H1 (cell line): ENCODE measurements around the gene TMEM222. TPM values are rescaled to one million over a fixed set of nuclear protein-coding genes. Genes with fewer than 3 reads are reported as not detected.

Source experiments
- CTCF ChIA-PET: fragments of 300-600 bp; sonication (Branson Sonifier 250); formaldehyde crosslinking; loops from one replicate; lab custom pipeline; 2021; ENCODE audit not compliant: partially characterized antibody; lab: Charles Lee
- POLR2A ChIA-PET: fragments of 300-600 bp; sonication (Branson Sonifier 250); formaldehyde crosslinking; loops from one replicate; lab custom pipeline; 2021; ENCODE audit warnings: inconsistent platforms; ENCODE audit not compliant: partially characterized antibody; lab: Charles Lee
- DNase-seq, 2 experiments: peaks; one replicate each; pipeline versions ENCODE4 v3.0.0 to v3.0.0-alpha.2; 2010 to 2022; ENCODE audit warnings: low spot score in 2 of 2, low read depth in 1 of 2, mixed read lengths in 1 of 2
- FAIRE-seq: peaks from 2 replicates; lab custom pipeline; 2011; peaks lifted over from hg19 to GRCh38; lab: Jason Lieb, UNC
- H2AFZ ChIP-seq: 2 replicates; pipeline ENCODE4 v1.8.1; 2012; ENCODE audit warnings: low read length, inconsistent platforms
- H2AK5ac ChIP-seq: 2 replicates; pipeline ENCODE4 v1.6.1; 2013; ENCODE audit warnings: low read depth, low read length
- H2BK120ac ChIP-seq: replicated peaks from 2 replicates; pipeline ENCODE3; 2013; ENCODE audit warnings: low read depth, low read length, inconsistent platforms
- H2BK12ac ChIP-seq: 2 replicates; pipeline ENCODE4 v1.6.1; 2013; ENCODE audit warnings: low read depth, low read length
- H2BK15ac ChIP-seq: 2 replicates; pipeline ENCODE4 v1.6.1; 2013; ENCODE audit warnings: low read length
- H2BK20ac ChIP-seq: 2 replicates; pipeline ENCODE4 v1.6.1; 2013; ENCODE audit warnings: low read length
- H2BK5ac ChIP-seq: 2 replicates; pipeline ENCODE4 v1.6.1; 2013; ENCODE audit warnings: low read depth, low read length
- H3K14ac ChIP-seq: 2 replicates; pipeline ENCODE4 v1.6.1; 2013; ENCODE audit warnings: inconsistent platforms; ENCODE audit not compliant: insufficient read length
- H3K18ac ChIP-seq: 2 replicates; pipeline ENCODE4 v1.6.1; 2013; ENCODE audit warnings: low read length; ENCODE audit errors: extremely low read depth
- H3K23ac ChIP-seq: 2 replicates; pipeline ENCODE4 v1.6.1; 2013; ENCODE audit warnings: inconsistent platforms; ENCODE audit not compliant: insufficient read length
- H3K23me2 ChIP-seq: 2 replicates; pipeline ENCODE4 v1.6.1; 2013; ENCODE audit warnings: low read depth, low read length
- H3K27ac ChIP-seq: 2 replicates; pipeline ENCODE4 v1.6.1; 2011; ENCODE audit warnings: low read depth, low read length, inconsistent platforms
- H3K27me3 ChIP-seq, 4 experiments: replicated peaks in 1 of 4; 1 replicate in 1 of 4; 2 replicates in 3 of 4; pipeline versions ENCODE4 v1.6.1 to v1.8.1; 2011 to 2013; ENCODE audit warnings: low read length in 3 of 4, mild to moderate bottlenecking in 3 of 4, inconsistent platforms in 2 of 4, mixed read lengths in 2 of 4, moderate library complexity in 1 of 4; ENCODE audit not compliant: control insufficient read depth in 3 of 4, insufficient read depth in 3 of 4; ENCODE audit errors: extremely low read depth in 1 of 4
- H3K36me3 ChIP-seq, 4 experiments: 2 replicates each; pipeline versions ENCODE4 v1.6.1 to v1.8.1; 2011 to 2013; ENCODE audit warnings: mild to moderate bottlenecking in 4 of 4, low read length in 3 of 4, moderate library complexity in 2 of 4, control low read depth in 1 of 4, inconsistent platforms in 1 of 4; ENCODE audit not compliant: insufficient read depth in 4 of 4, control insufficient read depth in 2 of 4
- H3K4ac ChIP-seq: replicated peaks from 2 replicates; pipeline ENCODE3; 2013; ENCODE audit warnings: low read length, low read depth, mixed read lengths, inconsistent platforms; ENCODE audit not compliant: insufficient read length
- H3K4me1 ChIP-seq, 4 experiments: replicated peaks in 1 of 4; 1 replicate in 1 of 4; 2 replicates in 3 of 4; pipeline versions ENCODE4 v1.6.1 to v1.8.1; 2011 to 2013; ENCODE audit warnings: low read length in 3 of 4, inconsistent platforms in 2 of 4, mixed read lengths in 1 of 4; ENCODE audit not compliant: insufficient read depth in 4 of 4, control insufficient read depth in 3 of 4
- H3K4me2 ChIP-seq, 2 experiments: 2 replicates each; pipeline versions ENCODE4 v1.6.1 to v1.8.1; 2011 to 2013; ENCODE audit warnings: low read depth in 2 of 2, low read length in 2 of 2, control low read depth in 1 of 2, inconsistent platforms in 1 of 2, mild to moderate bottlenecking in 1 of 2; ENCODE audit not compliant: insufficient read depth in 1 of 2
- H3K4me3 ChIP-seq, 4 experiments: fragments of 200-600, 300-600 bp in 1 of 4; sonication (generic), shearing (Covaris generic), sonication (Bioruptor Twin) in 1 of 4; 2 replicates each; pipeline versions ENCODE4 v1.5.1 to v1.8.1; 2011 to 2016; ENCODE audit warnings: low read length in 4 of 4, low read depth in 3 of 4, control low read depth in 2 of 4, inconsistent platforms in 2 of 4, mild to moderate bottlenecking in 2 of 4, mixed read lengths in 1 of 4, moderate library complexity in 1 of 4; ENCODE audit not compliant: insufficient read depth in 2 of 4; ENCODE audit errors: extremely low read depth in 1 of 4
- H3K56ac ChIP-seq: replicated peaks from 2 replicates; pipeline ENCODE3; 2013; ENCODE audit warnings: low read depth, mild to moderate bottlenecking, mixed read lengths, low read length, inconsistent platforms; ENCODE audit not compliant: insufficient read length
- H3K79me1 ChIP-seq: 2 replicates; pipeline ENCODE4 v1.6.1; 2013; ENCODE audit warnings: low read depth, low read length, control low read depth
- H3K79me2 ChIP-seq, 2 experiments: 2 replicates each; pipeline versions ENCODE4 v1.6.1 to v1.8.1; 2012 to 2013; ENCODE audit warnings: low read length in 2 of 2, mild to moderate bottlenecking in 2 of 2, inconsistent platforms in 1 of 2; ENCODE audit not compliant: insufficient read depth in 2 of 2, control insufficient read depth in 1 of 2
- H3K9ac ChIP-seq, 4 experiments: replicated peaks in 1 of 4; 1 replicate in 1 of 4; 2 replicates in 3 of 4; pipeline versions ENCODE4 v1.6.1 to v1.8.1; 2011 to 2013; ENCODE audit warnings: low read depth in 3 of 4, low read length in 3 of 4, control low read depth in 2 of 4, mild to moderate bottlenecking in 2 of 4, moderate library complexity in 2 of 4, inconsistent platforms in 1 of 4; ENCODE audit errors: extremely low read depth in 1 of 4
- H3K9me3 ChIP-seq, 2 experiments: 2 replicates each; pipeline versions ENCODE4 v1.6.1 to v1.8.1; 2012 to 2013; ENCODE audit warnings: mild to moderate bottlenecking in 2 of 2, moderate library complexity in 2 of 2, control low read depth in 1 of 2, inconsistent platforms in 1 of 2, low read depth in 1 of 2, low read length in 1 of 2, mixed read lengths in 1 of 2; ENCODE audit not compliant: insufficient read depth in 2 of 2
- H4K20me1 ChIP-seq, 2 experiments: replicated peaks in 1 of 2; 2 replicates each; pipeline versions ENCODE3 to v1.8.1; 2011 to 2013; ENCODE audit warnings: inconsistent platforms in 2 of 2, low read length in 2 of 2, mild to moderate bottlenecking in 1 of 2; ENCODE audit not compliant: insufficient read depth in 2 of 2, control insufficient read depth in 1 of 2
- H4K5ac ChIP-seq: 2 replicates; pipeline ENCODE4 v1.6.1; 2013; ENCODE audit warnings: low read length, low read depth, mixed read lengths, inconsistent platforms; ENCODE audit not compliant: insufficient read length
- H4K8ac ChIP-seq: 2 replicates; pipeline ENCODE4 v1.8.0; 2013; ENCODE audit warnings: mild to moderate bottlenecking, moderate library complexity, low read length, inconsistent platforms; ENCODE audit not compliant: insufficient read depth; ENCODE audit errors: extremely low read depth
- H4K91ac ChIP-seq: replicated peaks from 2 replicates; pipeline ENCODE3; 2013; ENCODE audit warnings: low read length, mixed read lengths, inconsistent platforms; ENCODE audit not compliant: insufficient read length
- GABPA ChIP-seq: IDR thresholded peaks from 2 replicates; pipeline ENCODE4 v1.6.1; 2011; ENCODE audit warnings: mild to moderate bottlenecking, low read length, moderate library complexity, borderline replicate concordance; ENCODE audit not compliant: insufficient read depth
- RAD21 ChIP-seq, 2 experiments: IDR thresholded peaks in 1 of 2; conservative IDR thresholded peaks in 1 of 2; 2 replicates each; pipeline ENCODE4 v1.6.1; 2011; ENCODE audit warnings: low read depth in 2 of 2, low read length in 2 of 2, improper control_type of control experiment in 1 of 2, inconsistent platforms in 1 of 2, mild to moderate bottlenecking in 1 of 2, moderate library complexity in 1 of 2
- WGBS, 2 experiments: shearing (Covaris generic) in 1 of 2; methylation state at CpG; one replicate each; pipeline versions ENCODE4 v1.1.6 to v1.1.7; 2013 to 2015; ENCODE audit warnings: low lambda C conversion rate in 2 of 2, mixed read lengths in 2 of 2, inconsistent platforms in 1 of 2, low coverage in 1 of 2, missing lambda C conversion rate in 1 of 2; ENCODE audit not compliant: insufficient replicate concordance in 2 of 2, insufficient coverage in 1 of 2, insufficient read length in 1 of 2; ENCODE audit errors: extremely low coverage in 1 of 2, missing lambda C conversion rate in 1 of 2; 5-methylcytosine and 5-hydroxymethylcytosine counted together
- polyA plus RNA-seq, 7 experiments: library from polyadenylated mRNA; depleted of rRNA in 3 of 7; stranded (reverse) in 5 of 7; unstranded in 2 of 7; fragments of >200 nt in 5 of 7; fragments of 200-250 nt in 2 of 7; gene quantifications; 1 replicate in 5 of 7; 2 replicates in 1 of 7; 4 replicates in 1 of 7; pipeline versions ENCODE4 v1.2.1 to v1.2.3, GENCODE V29; 2011 to 2013; ENCODE audit warnings: missing spikeins in 2 of 7, mixed read lengths in 2 of 7
- total RNA-seq: library from RNA; stranded (reverse); fragmentation: NEBNext Ultra II Directional; extraction: Animal tissue kit (Norgen Biotek cat#: 25700); gene quantifications from 2 replicates; pipeline ENCODE4 v1.2.1, GENCODE V29; 2021
- TF ChIP-seq, protein P1 (sequence below), 3 experiments: IDR thresholded peaks; 1 replicate in 2 of 3; 2 replicates in 1 of 3; pipeline versions ENCODE4 v1.5.1 to v1.6.1; 2011; ENCODE audit warnings: low read length in 3 of 3, mild to moderate bottlenecking in 3 of 3, inconsistent platforms in 2 of 3, low read depth in 1 of 3, moderate library complexity in 1 of 3; ENCODE audit not compliant: insufficient read depth in 1 of 3; ENCODE audit errors: control extremely low read depth in 1 of 3

Gene TMEM222
- total and polyA plus RNA-seq, 2 of the 8 experiments (the other 6 are each of a cell fraction or from before 2014, with no cell fraction given) = 27.0 to 51.8 TPM

DNA sequence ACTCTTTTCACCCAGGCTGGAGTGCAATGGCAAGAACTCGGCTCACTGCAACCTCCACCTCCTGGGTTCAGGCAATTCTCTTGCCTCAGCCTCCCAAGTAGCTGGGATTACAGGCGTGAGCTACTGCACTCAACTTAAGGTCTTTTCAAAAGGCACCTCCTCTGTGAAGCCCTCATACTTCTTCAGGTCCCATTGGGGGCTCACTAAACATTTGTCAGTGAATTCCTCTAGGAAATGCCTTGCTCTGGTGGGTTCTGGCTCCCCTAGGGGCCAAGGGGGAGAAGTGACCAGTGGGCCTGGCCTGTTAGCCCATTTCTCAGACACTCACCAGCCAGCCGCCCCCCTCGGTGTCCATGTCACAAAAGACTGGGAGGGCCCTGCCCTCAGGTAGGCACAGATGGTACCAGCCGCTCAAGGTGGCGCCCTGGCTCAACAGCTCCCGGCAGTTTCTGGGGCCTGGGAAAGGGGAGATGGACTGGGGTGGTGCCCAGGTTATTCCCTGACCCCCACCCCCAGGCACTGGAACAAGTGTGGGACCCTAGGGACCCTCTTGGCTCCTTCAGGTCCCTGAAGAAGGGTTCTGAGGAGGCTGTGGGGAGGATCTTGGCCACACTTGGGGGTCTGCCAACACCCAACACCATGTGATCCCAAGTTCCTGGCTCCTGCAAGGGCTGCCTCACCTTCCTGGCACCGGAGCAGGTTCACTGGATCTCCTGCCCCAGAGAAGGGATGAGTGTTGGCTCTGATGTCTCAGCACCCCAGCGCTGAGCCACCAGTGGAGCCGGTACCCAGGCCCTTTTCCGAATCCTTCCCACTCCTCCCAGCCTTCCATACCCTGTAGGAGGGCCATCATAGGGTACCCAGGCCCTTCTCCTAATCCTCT is 51.1 kb downstream of the TMEM222 start:
- ChIA-PET CTCF (interaction anchor here (0.7 to 28.8 kb wide), 15 partner anchors 10 to 363 kb away, joined by 3 to 625 read pairs (median 5); partner anchors contain the start of genes CD164L2, FCN3 and GPR3), POLR2A (interaction anchor here (1.0 to 5.0 kb wide), 2 partner anchors 9 to 18 kb away, joined by 3 to 14 read pairs; partner anchors contain the start of gene CD164L2)
- Histone ChIP-seq H3K18ac (no peak overlapping the region), H3K4ac (no peak overlapping the region), H2BK20ac (no peak overlapping the region), H3K79me2 (no peaks in the 10 kb centered on the region), H2AK5ac (no peak overlapping the region), H2BK12ac (no peak overlapping the region), H4K8ac (peak overlapping the region; percentile 65; the same call in 1 of the 2 replicates), H2BK5ac (no peak overlapping the region), H2BK120ac (no peak overlapping the region), H3K9ac (no peak overlapping the region), H3K4me3 (no peak overlapping the region), H3K23ac (no peak overlapping the region), H3K9me3 (no peaks in the 10 kb centered on the region), H4K20me1 (no peaks in the 10 kb centered on the region), H3K79me1 (no peaks in the 10 kb centered on the region), H2BK15ac (no peak overlapping the region; the same call in 1 of the 2 replicates), H3K56ac (no peak overlapping the region), H4K91ac (no peak overlapping the region), H2AFZ (no peak overlapping the region), H3K23me2 (no peaks in the 10 kb centered on the region), H3K14ac (no peak overlapping the region), H3K36me3 (no peaks in the 10 kb centered on the region), H3K27me3 (no peaks in the 10 kb centered on the region), H3K4me1 (peaks cover 0 to 3% (median 0%) of the 10 kb centered on the region in 4 experiments; a peak in 1 of 7 replicates), H4K5ac (no peak overlapping the region), H3K27ac (no peak overlapping the region), H3K4me2 (no peak overlapping the region)
- FAIRE-seq (no peak), DNase-seq (peak in 1 of 2 experiments; percentile 64)
- TF ChIP-seq GABPA (no peak), RAD21 (IDR thresholded peaks at IDR 0.05 in 1 of 2, conservative IDR thresholded peaks at IDR 0.05 in 1 of 2; ENCODE audit: low read depth in 2 of 2, low read length in 2 of 2) (peak; percentile 41 to 57; a peak in 3 of 4 replicates)
- TF ChIP-seq, protein P1, sequence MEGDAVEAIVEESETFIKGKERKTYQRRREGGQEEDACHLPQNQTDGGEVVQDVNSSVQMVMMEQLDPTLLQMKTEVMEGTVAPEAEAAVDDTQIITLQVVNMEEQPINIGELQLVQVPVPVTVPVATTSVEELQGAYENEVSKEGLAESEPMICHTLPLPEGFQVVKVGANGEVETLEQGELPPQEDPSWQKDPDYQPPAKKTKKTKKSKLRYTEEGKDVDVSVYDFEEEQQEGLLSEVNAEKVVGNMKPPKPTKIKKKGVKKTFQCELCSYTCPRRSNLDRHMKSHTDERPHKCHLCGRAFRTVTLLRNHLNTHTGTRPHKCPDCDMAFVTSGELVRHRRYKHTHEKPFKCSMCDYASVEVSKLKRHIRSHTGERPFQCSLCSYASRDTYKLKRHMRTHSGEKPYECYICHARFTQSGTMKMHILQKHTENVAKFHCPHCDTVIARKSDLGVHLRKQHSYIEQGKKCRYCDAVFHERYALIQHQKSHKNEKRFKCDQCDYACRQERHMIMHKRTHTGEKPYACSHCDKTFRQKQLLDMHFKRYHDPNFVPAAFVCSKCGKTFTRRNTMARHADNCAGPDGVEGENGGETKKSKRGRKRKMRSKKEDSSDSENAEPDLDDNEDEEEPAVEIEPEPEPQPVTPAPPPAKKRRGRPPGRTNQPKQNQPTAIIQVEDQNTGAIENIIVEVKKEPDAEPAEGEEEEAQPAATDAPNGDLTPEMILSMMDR (IDR thresholded peaks at IDR 0.05; ENCODE audit: control extremely low read depth in 1 of 3, insufficient read depth in 1 of 3, low read depth in 1 of 3, low read length in 3 of 3) = peak; percentile 61 to 69 (median 63)
- 90% methylated on average over 11 of the region's 11 CpGs; no CpG with 5 or more reads in 1 of the 2 experiments for WGBS, 2 experiments
